Right lobe of liver (tissue), 6 donors: ENCODE results near the gene TIGD4. TPM values are rescaled to one million over a fixed set of nuclear protein-coding genes. Genes with fewer than 3 reads are reported as not detected.

ENCODE experiments used
- ATAC-seq, 4 donors: fragments of 200-7000 bp; cut with Tn5 transposase; one replicate each; pipeline ENCODE4 v1.9.1; 2020; ENCODE audit warnings: mild to moderate bottlenecking in 4 of 4, moderate library complexity in 4 of 4
- DNase-seq, 3 donors: peaks; one replicate each; pipeline ENCODE4 v3.0.0-alpha.2; 2020
- H3K27ac ChIP-seq, 3 donors: fragments of 200-600 bp; one replicate each; pipeline ENCODE4 v1.8.0; 2022
- H3K27me3 ChIP-seq, 2 donors: fragments of 200-600 bp; one replicate each; pipeline ENCODE4 v1.8.0; 2022
- H3K36me3 ChIP-seq, 4 donors: fragments of 200-600 bp; sonication (generic) in 1 of 4; one replicate each; pipeline versions ENCODE4 v1.5.1 to v1.8.0; 2017 to 2022; ENCODE audit warnings: control low read depth in 1 of 4
- H3K4me1 ChIP-seq, 4 donors: fragments of 200-600 bp; sonication (generic) in 1 of 4; one replicate each; pipeline versions ENCODE4 v1.5.1 to v1.8.0; 2017 to 2022; ENCODE audit warnings: control low read depth in 1 of 4
- H3K4me3 ChIP-seq, 3 donors: fragments of 200-600 bp; one replicate each; pipeline ENCODE4 v1.8.0; 2022
- H3K9me3 ChIP-seq, 4 donors: fragments of 200-600 bp; sonication (generic) in 1 of 4; one replicate each; pipeline versions ENCODE4 v1.5.1 to v1.8.0; 2017 to 2022; ENCODE audit warnings: control low read depth in 1 of 4
- POLR2A ChIP-seq: fragments of 450-650 bp; IDR thresholded peaks from one replicate; pipeline ENCODE4 v1.6.1; 2017; ENCODE audit warnings: antibody characterized with exemption, mild to moderate bottlenecking
- WGBS: methylation state at CpG from one replicate; pipeline ENCODE4 v1.1.6; 2018; ENCODE audit warnings: low coverage, low lambda C conversion rate; ENCODE audit not compliant: insufficient coverage; ENCODE audit errors: missing lambda C conversion rate; 5-methylcytosine and 5-hydroxymethylcytosine counted together
- intact Hi-C, 2 donors: fragments of 100-400 bp; cut with DNase I; formaldehyde crosslinking; loops; one replicate each; pipeline versions ENCODE4 v1.11.2 to v1.14.1; 2022
- total RNA-seq, 6 experiments: library from RNA; depleted of rRNA in 2 of 6; stranded (reverse); fragments of >200 nt in 2 of 6; fragmentation: NEBNext Ultra II Directional in 3 of 6; extraction: Animal tissue kit (Norgen Biotek cat#: 25700) in 3 of 6; gene quantifications; one replicate each; pipeline versions ENCODE4 v1.1.0 to v1.2.4, GENCODE V29; 2016 to 2023
- TF ChIP-seq, protein P1 (sequence below), 4 donors: fragments of 200-600 bp in 3 of 4; fragments of 450-650 bp in 1 of 4; IDR thresholded peaks; one replicate each; pipeline versions ENCODE4 v1.5.1 to v1.8.0; 2016 to 2022; ENCODE audit warnings: antibody characterized with exemption in 4 of 4, mild to moderate bottlenecking in 2 of 4
- donor health status: DM: no; HTN: yes; CAD: no.
- donor health status: DM: no; HTN: no; CAD: no.
- donor health status: DM: no; HTN: no; CAD: no.
- donor health status: DM: no; HTN: yes; CAD: no.
- donor health status: DM: no; HTN: yes; CAD: no.

Gene TIGD4
- total RNA-seq, 6 experiments from 2014 or later, result 0.11 to 0.37 (median 0.18) TPM; not detected in 2

- no peak for TF ChIP-seq POLR2A
- TF ChIP-seq, protein P1, sequence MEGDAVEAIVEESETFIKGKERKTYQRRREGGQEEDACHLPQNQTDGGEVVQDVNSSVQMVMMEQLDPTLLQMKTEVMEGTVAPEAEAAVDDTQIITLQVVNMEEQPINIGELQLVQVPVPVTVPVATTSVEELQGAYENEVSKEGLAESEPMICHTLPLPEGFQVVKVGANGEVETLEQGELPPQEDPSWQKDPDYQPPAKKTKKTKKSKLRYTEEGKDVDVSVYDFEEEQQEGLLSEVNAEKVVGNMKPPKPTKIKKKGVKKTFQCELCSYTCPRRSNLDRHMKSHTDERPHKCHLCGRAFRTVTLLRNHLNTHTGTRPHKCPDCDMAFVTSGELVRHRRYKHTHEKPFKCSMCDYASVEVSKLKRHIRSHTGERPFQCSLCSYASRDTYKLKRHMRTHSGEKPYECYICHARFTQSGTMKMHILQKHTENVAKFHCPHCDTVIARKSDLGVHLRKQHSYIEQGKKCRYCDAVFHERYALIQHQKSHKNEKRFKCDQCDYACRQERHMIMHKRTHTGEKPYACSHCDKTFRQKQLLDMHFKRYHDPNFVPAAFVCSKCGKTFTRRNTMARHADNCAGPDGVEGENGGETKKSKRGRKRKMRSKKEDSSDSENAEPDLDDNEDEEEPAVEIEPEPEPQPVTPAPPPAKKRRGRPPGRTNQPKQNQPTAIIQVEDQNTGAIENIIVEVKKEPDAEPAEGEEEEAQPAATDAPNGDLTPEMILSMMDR (IDR thresholded peaks at IDR 0.05), result no peak
- DNase-seq (no peak), ATAC-seq (no peak)
- H3K27ac ChIP-seq, result no peak overlapping the region
- no peaks in the 10 kb centered on the region for H3K36me3 ChIP-seq
- H3K4me3 ChIP-seq, result no peak overlapping the region
- no peaks in the 10 kb centered on the region for H3K4me1 ChIP-seq
- 93% methylated on average over 1 of the region's 1 CpG for WGBS
- no peaks in the 10 kb centered on the region for H3K27me3 ChIP-seq
- intact Hi-C loops, result no loop called here
- no peaks in the 10 kb centered on the region for H3K9me3 ChIP-seq
Observed at GRCh38 chr4:152822323-152822722, 42.8 kb upstream of the TIGD4 start.

- 100% methylated on average over 2 of the region's 2 CpGs for WGBS
- no peaks in the 10 kb centered on the region for H3K36me3 ChIP-seq
- no peak overlapping the region for H3K4me3 ChIP-seq
- H3K4me1 ChIP-seq, result no peaks in the 10 kb centered on the region
- no peak overlapping the region for H3K27ac ChIP-seq
- no peaks in the 10 kb centered on the region for H3K27me3 ChIP-seq
- no peaks in the 10 kb centered on the region for H3K9me3 ChIP-seq
- ATAC-seq, result no peak
- TF ChIP-seq, protein P1 (IDR thresholded peaks at IDR 0.05), result no peak
- no peak for TF ChIP-seq POLR2A
- DNase-seq, result no peak
- intact Hi-C loops, result no loop called here
Observed at GRCh38 chr4:152820073-152820472, 40.5 kb upstream of the TIGD4 start.

DNA sequence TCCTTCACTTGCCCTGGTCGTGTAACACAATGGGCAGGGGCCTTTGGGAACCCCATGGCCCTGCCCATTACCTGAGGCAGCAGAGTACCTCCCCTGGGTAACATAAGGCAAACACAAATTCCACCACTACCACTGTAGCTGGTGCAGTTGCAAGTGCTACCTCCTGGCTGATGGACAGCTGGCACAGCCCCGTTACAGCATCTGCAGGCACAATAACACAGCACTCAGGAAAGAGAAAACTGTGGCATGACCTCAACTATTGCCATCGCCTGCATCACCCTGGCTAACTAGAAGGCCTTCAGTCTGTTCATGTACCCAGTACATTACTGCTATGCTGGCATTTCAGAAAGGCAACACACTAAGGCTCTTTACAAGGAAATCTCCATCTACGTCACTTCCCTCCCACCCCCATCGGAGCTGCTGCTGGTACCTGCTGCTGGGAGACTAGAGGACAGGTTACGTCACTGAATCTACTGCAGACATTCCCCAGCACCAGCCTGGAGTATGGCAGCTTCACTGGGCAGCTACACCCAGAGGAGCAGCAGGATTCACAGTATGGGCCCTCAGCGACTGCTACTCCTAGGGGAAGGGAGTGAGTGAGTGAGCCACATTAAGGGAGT, 39.6 kb upstream of the TIGD4 start:
- Histone ChIP-seq H3K27ac (no peak overlapping the region), H3K27me3 (no peaks in the 10 kb centered on the region), H3K36me3 (no peaks in the 10 kb centered on the region), H3K9me3 (no peaks in the 10 kb centered on the region), H3K4me1 (no peaks in the 10 kb centered on the region), H3K4me3 (no peak overlapping the region)
- intact Hi-C loops, result no loop called here
- DNase-seq (no peak), ATAC-seq (no peak)
- 100% methylated on average over 1 of the region's 7 CpGs for WGBS
- TF ChIP-seq, protein P1 (IDR thresholded peaks at IDR 0.05), result no peak
- TF ChIP-seq POLR2A, result no peak

DNA sequence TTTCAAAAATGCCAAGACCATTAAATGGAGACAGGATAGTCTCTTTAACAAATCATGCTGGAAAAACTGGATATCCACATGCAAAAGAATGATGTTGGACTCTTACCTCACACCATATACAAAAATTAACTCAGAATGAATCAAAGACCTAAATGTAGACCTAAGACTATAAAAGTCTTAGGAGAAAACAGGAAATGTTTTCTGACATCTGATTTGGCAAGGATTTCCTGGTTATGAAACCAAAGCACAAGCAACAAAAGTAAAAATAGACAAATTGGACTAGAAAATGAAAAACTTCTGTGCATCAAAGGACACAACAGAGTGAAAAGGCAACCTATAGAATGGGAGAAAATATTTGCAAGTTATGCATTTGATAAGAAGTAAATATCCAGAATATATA, 37.8 kb upstream of the TIGD4 start:
- intact Hi-C loops, result no loop called here
- Histone ChIP-seq H3K4me1 (no peaks in the 10 kb centered on the region), H3K36me3 (no peaks in the 10 kb centered on the region), H3K4me3 (no peak overlapping the region), H3K27ac (no peak overlapping the region), H3K27me3 (no peaks in the 10 kb centered on the region), H3K9me3 (no peaks in the 10 kb centered on the region)
- DNase-seq (no peak), ATAC-seq (no peak)
- TF ChIP-seq POLR2A, result no peak
- TF ChIP-seq, protein P1 (IDR thresholded peaks at IDR 0.05), result no peak

DNA sequence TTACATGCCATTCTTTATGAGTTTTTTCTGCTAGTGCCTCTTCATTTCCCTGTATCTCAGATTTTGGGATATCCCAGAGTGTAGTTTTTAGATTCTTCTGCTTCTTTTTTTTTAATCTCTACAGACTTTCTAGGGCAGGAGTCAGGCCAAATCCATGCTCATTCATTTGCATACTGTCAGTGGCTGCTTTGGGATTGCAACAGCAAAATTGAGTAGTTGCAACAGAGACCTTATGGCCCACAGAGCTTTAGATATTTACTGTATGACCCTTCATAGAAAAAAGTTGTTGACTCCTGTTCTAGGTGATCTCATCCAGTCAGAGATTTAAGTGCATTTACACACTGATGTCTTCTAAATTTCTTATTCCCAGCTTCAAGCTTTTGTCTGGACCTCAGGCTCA, 35.5 kb upstream of the TIGD4 start:
- peaks cover 0 to 3% (median 2%) of the 10 kb centered on the region in 4 donors for H3K4me1 ChIP-seq
- no peaks in the 10 kb centered on the region for H3K36me3 ChIP-seq
- no peak for TF ChIP-seq POLR2A
- TF ChIP-seq, protein P1 (IDR thresholded peaks at IDR 0.05), result no peak
- no peak overlapping the region for H3K27ac ChIP-seq
- ATAC-seq, result peak in 3 of 4 donors; percentile 54 to 68 (median 65)
- peak in 1 of 3 donors; percentile 42 for DNase-seq
- no peak overlapping the region for H3K4me3 ChIP-seq
- H3K27me3 ChIP-seq, result no peaks in the 10 kb centered on the region
- no peaks in the 10 kb centered on the region for H3K9me3 ChIP-seq
- intact Hi-C loops, result no loop called here
